OCI-LY7 (cell line): ENCODE results near the gene GPS1.

Source experiments
- EZH2phosphoT487 ChIP-seq: fragments of 200-600 bp; sonication (generic); IDR thresholded peaks from 2 replicates; pipeline ENCODE4 v1.6.1; 2018; ENCODE audit warnings: low read depth, borderline replicate concordance, mild to moderate bottlenecking, mixed run types, antibody characterized with exemption, low read length, moderate library complexity, mixed read lengths
- TF ChIP-seq, protein P1 (sequence below): fragments of 200-600 bp; sonication (generic); conservative IDR thresholded peaks from 2 replicates; pipeline ENCODE4 v1.5.1; 2014; ENCODE audit warnings: mild to moderate bottlenecking, antibody characterized with exemption, low read length, moderate library complexity, mixed read lengths

DNA sequence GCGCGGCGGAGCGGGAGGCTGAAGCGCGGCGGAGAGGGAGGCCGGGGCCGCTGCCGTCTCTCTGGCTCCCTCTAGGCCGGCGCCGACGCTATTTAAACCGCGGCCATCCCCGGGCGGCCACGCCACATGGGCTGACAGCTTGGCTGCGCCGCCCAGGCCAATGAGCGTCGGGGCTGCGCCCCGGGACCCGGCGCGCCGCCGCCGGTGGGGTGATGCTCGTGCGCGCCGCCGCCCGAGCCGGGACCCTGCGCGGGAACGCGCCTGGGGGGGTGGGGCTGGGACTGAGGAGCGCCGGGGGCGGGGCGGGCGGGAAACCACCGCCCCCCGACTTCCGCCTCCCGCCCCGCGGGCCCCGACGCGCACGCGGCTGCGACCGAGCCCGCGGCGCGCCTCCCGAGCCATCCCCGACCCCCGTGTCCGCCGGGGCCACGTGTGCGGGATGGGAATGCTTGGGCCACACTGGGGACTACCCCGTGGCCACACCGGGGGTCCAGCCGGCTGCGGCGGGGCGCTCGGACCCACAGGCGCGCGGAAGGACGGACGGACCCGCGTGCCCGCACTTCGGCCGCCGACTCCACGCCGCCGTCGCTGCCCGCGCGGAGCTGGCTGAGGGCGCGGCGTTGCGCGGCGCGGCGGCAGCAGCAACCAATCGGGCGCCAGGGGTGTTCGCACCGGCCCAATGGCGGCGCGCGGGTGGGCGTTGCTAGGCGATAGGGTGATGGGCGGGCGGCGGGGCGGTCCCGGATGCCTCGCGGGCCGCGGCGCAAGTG, 46.7 kb downstream of the GPS1 start, which contains the start of gene FASN:
- TF ChIP-seq, protein P1, sequence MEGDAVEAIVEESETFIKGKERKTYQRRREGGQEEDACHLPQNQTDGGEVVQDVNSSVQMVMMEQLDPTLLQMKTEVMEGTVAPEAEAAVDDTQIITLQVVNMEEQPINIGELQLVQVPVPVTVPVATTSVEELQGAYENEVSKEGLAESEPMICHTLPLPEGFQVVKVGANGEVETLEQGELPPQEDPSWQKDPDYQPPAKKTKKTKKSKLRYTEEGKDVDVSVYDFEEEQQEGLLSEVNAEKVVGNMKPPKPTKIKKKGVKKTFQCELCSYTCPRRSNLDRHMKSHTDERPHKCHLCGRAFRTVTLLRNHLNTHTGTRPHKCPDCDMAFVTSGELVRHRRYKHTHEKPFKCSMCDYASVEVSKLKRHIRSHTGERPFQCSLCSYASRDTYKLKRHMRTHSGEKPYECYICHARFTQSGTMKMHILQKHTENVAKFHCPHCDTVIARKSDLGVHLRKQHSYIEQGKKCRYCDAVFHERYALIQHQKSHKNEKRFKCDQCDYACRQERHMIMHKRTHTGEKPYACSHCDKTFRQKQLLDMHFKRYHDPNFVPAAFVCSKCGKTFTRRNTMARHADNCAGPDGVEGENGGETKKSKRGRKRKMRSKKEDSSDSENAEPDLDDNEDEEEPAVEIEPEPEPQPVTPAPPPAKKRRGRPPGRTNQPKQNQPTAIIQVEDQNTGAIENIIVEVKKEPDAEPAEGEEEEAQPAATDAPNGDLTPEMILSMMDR: peak; percentile 70
- TF ChIP-seq EZH2phosphoT487: no peak
